ENCODE data around the gene MEGF9. TPM values are rescaled to one million over a fixed set of nuclear protein-coding genes. Genes with fewer than 3 reads are reported as not detected.

The MEGF9 gene
- total RNA-seq, 2 donors from 2014 or later: 5.0 to 10.7 TPM

DNA sequence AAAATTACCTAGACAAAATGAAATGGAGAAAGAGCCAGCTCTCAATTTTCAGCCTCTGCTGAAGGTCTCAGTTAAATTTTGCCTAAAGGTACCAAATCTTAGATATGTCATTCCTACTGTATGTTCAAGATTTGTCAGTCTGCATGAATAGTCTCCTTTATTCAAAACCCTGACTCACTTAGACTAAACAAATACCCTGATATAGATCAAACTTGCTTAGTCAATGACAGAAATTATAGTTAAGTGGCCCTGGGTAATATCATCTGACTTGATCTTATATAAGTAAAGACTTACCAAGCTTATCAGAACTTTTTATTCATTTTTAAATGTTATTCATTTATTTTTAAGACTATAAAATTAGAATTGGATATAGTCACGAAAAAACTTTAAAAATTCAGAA is 12.2 kb downstream of the MEGF9 start:
- Histone ChIP-seq H3K36me3 (ENCODE audit: control insufficient read depth, insufficient read depth, low read length) (no peaks in the 10 kb centered on the region), H3K4me1 (ENCODE audit: control insufficient read depth, insufficient read depth, low read length) (no peaks in the 10 kb centered on the region), H3K9me3 (ENCODE audit: control insufficient read depth, low read length) (no peaks in the 10 kb centered on the region), H3K4me3 (ENCODE audit: low read length) (no peak overlapping the region), H3K27ac (ENCODE audit: low read depth, low read length) (no peak overlapping the region), H3K9ac (ENCODE audit: extremely low read depth, low read length, poor library complexity, severe bottlenecking) (no peak overlapping the region), H3K27me3 (ENCODE audit: control insufficient read depth, insufficient read depth, low read length, poor library complexity, severe bottlenecking) (peaks cover 3% of the 10 kb centered on the region)
- DNase-seq: no peak
- Mint-ChIP-seq H3K4me1 (peaks cover 5% of the 10 kb centered on the region), H3K27ac (no peak overlapping the region), H3K36me3 (ENCODE audit: low read depth) (peaks cover 2% of the 10 kb centered on the region), H3K4me3 (no peak overlapping the region), H3K9me3 (no peaks in the 10 kb centered on the region), H3K27me3 (ENCODE audit: insufficient read depth) (peaks cover 22% of the 10 kb centered on the region)
- TF ChIP-seq, protein P1, sequence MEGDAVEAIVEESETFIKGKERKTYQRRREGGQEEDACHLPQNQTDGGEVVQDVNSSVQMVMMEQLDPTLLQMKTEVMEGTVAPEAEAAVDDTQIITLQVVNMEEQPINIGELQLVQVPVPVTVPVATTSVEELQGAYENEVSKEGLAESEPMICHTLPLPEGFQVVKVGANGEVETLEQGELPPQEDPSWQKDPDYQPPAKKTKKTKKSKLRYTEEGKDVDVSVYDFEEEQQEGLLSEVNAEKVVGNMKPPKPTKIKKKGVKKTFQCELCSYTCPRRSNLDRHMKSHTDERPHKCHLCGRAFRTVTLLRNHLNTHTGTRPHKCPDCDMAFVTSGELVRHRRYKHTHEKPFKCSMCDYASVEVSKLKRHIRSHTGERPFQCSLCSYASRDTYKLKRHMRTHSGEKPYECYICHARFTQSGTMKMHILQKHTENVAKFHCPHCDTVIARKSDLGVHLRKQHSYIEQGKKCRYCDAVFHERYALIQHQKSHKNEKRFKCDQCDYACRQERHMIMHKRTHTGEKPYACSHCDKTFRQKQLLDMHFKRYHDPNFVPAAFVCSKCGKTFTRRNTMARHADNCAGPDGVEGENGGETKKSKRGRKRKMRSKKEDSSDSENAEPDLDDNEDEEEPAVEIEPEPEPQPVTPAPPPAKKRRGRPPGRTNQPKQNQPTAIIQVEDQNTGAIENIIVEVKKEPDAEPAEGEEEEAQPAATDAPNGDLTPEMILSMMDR (conservative IDR thresholded peaks at IDR 0.05): no peak
- no CpG with 5 or more reads among the region's 1 CpG for WGBS, 2 experiments (ENCODE audit: insufficient coverage in 1 of 2, insufficient read length in 1 of 2)

DNA sequence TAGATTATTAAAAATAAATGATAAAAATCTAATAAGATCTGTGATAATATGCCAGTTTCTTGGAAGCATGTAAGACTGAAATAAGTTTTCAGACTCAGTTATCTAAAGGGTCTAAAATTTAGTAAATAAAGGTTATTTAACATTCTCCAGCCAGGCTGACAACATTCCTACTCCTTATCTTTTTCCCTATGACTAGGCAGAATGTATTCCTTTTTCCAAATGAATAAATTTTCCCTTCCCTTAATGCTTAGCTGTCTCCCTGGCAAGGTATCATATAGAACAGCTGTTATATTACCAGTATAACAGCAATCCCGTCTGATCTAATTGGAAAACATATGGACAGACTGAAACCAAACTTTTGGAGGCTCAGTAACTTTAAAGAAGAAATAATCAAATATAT is 13.0 kb downstream of the MEGF9 start:
- H3K27me3 Mint-ChIP-seq (ENCODE audit: insufficient read depth): peaks cover 31% of the 10 kb centered on the region
- H3K9me3 Mint-ChIP-seq: no peaks in the 10 kb centered on the region
- H3K27ac Mint-ChIP-seq: no peak overlapping the region
- Histone ChIP-seq H3K9me3 (ENCODE audit: control insufficient read depth, low read length) (no peaks in the 10 kb centered on the region), H3K27me3 (ENCODE audit: control insufficient read depth, insufficient read depth, low read length, poor library complexity, severe bottlenecking) (peaks cover 11% of the 10 kb centered on the region), H3K4me3 (ENCODE audit: low read length) (no peak overlapping the region), H3K4me1 (ENCODE audit: control insufficient read depth, insufficient read depth, low read length) (no peaks in the 10 kb centered on the region), H3K27ac (ENCODE audit: low read depth, low read length) (no peak overlapping the region), H3K9ac (ENCODE audit: extremely low read depth, low read length, poor library complexity, severe bottlenecking) (no peak overlapping the region), H3K36me3 (ENCODE audit: control insufficient read depth, insufficient read depth, low read length) (no peaks in the 10 kb centered on the region)
- peaks cover 5% of the 10 kb centered on the region for H3K4me1 Mint-ChIP-seq
- H3K36me3 Mint-ChIP-seq (ENCODE audit: low read depth): peaks cover 2% of the 10 kb centered on the region
- TF ChIP-seq, protein P1 (conservative IDR thresholded peaks at IDR 0.05): no peak
- no peak for DNase-seq
- no peak overlapping the region for H3K4me3 Mint-ChIP-seq
- WGBS, 2 experiments (ENCODE audit: insufficient coverage in 1 of 2, insufficient read length in 1 of 2): 86% methylated on average over 1 of the region's 1 CpG; no CpG with 5 or more reads in 1 of the 2 experiments

GRCh38 chr9:120698766-120699165 is 15.5 kb downstream of the MEGF9 start:
- peaks cover 1% of the 10 kb centered on the region for H3K4me1 ChIP-seq (ENCODE audit: control insufficient read depth, insufficient read depth, low read length)
- no peak overlapping the region for H3K27ac Mint-ChIP-seq
- H3K36me3 Mint-ChIP-seq (ENCODE audit: low read depth): no peaks in the 10 kb centered on the region

More at GRCh38 chr9:120698766-120699165, 15.5 kb downstream of the MEGF9 start:
- Mint-ChIP-seq H3K9me3 (no peaks in the 10 kb centered on the region), H3K4me3 (no peak overlapping the region), H3K27me3 (ENCODE audit: insufficient read depth) (peaks cover 55% of the 10 kb centered on the region), H3K4me1 (peaks cover 18% of the 10 kb centered on the region)
- no peak overlapping the region for H3K4me3 ChIP-seq (ENCODE audit: low read length)
- no peaks in the 10 kb centered on the region for H3K9me3 ChIP-seq (ENCODE audit: control insufficient read depth, low read length)
- no peak for DNase-seq
- TF ChIP-seq, protein P1 (conservative IDR thresholded peaks at IDR 0.05): no peak
- H3K27me3 ChIP-seq (ENCODE audit: control insufficient read depth, insufficient read depth, low read length, poor library complexity, severe bottlenecking): peaks cover 32% of the 10 kb centered on the region
- 78 to 88% methylated on average over 1 to 2 of the region's 2 CpGs for WGBS, 2 experiments (ENCODE audit: insufficient coverage in 1 of 2, insufficient read length in 1 of 2)
- no peak overlapping the region for H3K27ac ChIP-seq (ENCODE audit: low read depth, low read length)
- H3K36me3 ChIP-seq (ENCODE audit: control insufficient read depth, insufficient read depth, low read length): no peaks in the 10 kb centered on the region
- H3K9ac ChIP-seq (ENCODE audit: extremely low read depth, low read length, poor library complexity, severe bottlenecking): no peak overlapping the region
